KMS-11 (cell line): ENCODE measurements around the gene FIGLA.

ENCODE experiments used
- H2AFZ ChIP-seq: fragments of 200-600 bp; sonication (generic); 2 replicates; pipeline ENCODE4 v1.6.1; 2016; ENCODE audit warnings: antibody characterized with exemption, mixed run types, low read depth
- H3K27ac ChIP-seq: fragments of 200-600 bp; sonication (generic); 2 replicates; pipeline ENCODE4 v1.6.1; 2016; ENCODE audit warnings: mild to moderate bottlenecking, mixed run types
- H3K27me3 ChIP-seq: fragments of 200-600 bp; sonication (generic); 2 replicates; pipeline ENCODE4 v1.6.1; 2017; ENCODE audit warnings: mild to moderate bottlenecking, low read depth, mixed run types, moderate library complexity; ENCODE audit not compliant: insufficient read depth
- H3K36me3 ChIP-seq: fragments of 200-600 bp; sonication (generic); 2 replicates; pipeline ENCODE4 v1.6.1; 2017; ENCODE audit warnings: mild to moderate bottlenecking, mixed run types; ENCODE audit not compliant: insufficient read depth
- H3K4me1 ChIP-seq: fragments of 200-600 bp; sonication (generic); 2 replicates; pipeline ENCODE4 v1.6.1; 2016; ENCODE audit warnings: mild to moderate bottlenecking, low read depth, mixed run types; ENCODE audit not compliant: poor library complexity, severe bottlenecking
- H3K4me2 ChIP-seq: fragments of 200-600 bp; sonication (generic); 2 replicates; pipeline ENCODE4 v1.7.0; 2016; ENCODE audit warnings: mild to moderate bottlenecking, mixed run types
- H3K4me3 ChIP-seq: fragments of 200-600 bp; sonication (generic); IDR thresholded peaks from 2 replicates; pipeline ENCODE4 v1.6.1; 2017; ENCODE audit warnings: low read depth, low read length, mixed read lengths; ENCODE audit not compliant: insufficient read depth
- H3K79me2 ChIP-seq: fragments of 200-600 bp; sonication (generic); 2 replicates; pipeline ENCODE4 v1.6.1; 2016; ENCODE audit warnings: low read depth, mixed run types; ENCODE audit not compliant: insufficient read depth
- H3K9ac ChIP-seq: fragments of 200-600 bp; sonication (generic); 2 replicates; pipeline ENCODE4 v1.6.1; 2016; ENCODE audit warnings: mild to moderate bottlenecking, mixed run types
- H4K20me1 ChIP-seq: fragments of 200-600 bp; sonication (generic); 2 replicates; pipeline ENCODE4 v1.6.1; 2016; ENCODE audit warnings: mild to moderate bottlenecking, mixed run types; ENCODE audit not compliant: insufficient read depth
- CTCF ChIP-seq: fragments of 200-600 bp; sonication (generic); conservative IDR thresholded peaks from 2 replicates; pipeline ENCODE4 v1.6.1; 2017; ENCODE audit warnings: low read depth, mild to moderate bottlenecking, antibody characterized with exemption, low read length, moderate library complexity, mixed read lengths

Gene FIGLA

GRCh38 chr2:70752396-70752795 is 38.0 kb downstream of the FIGLA start:
- Histone ChIP-seq H3K9ac (no peak overlapping the region), H3K4me2 (no peak overlapping the region), H4K20me1 (no peaks in the 10 kb centered on the region), H3K4me1 (peaks cover 23% of the 10 kb centered on the region), H3K27ac (no peak overlapping the region), H3K4me3 (no peak overlapping the region), H2AFZ (no peak overlapping the region), H3K36me3 (no peaks in the 10 kb centered on the region), H3K79me2 (peaks cover 33% of the 10 kb centered on the region), H3K27me3 (no peaks in the 10 kb centered on the region)
- no peak for TF ChIP-seq CTCF

- H3K79me2 ChIP-seq = peaks cover 31% of the 10 kb centered on the region
- no peaks in the 10 kb centered on the region for H4K20me1 ChIP-seq
- no peak overlapping the region for H3K27ac ChIP-seq
- H3K27me3 ChIP-seq = no peaks in the 10 kb centered on the region
- no peak for TF ChIP-seq CTCF
- no peak overlapping the region for H3K9ac ChIP-seq
- H3K36me3 ChIP-seq = no peaks in the 10 kb centered on the region
- no peak overlapping the region for H3K4me2 ChIP-seq
- peaks cover 19% of the 10 kb centered on the region for H3K4me1 ChIP-seq
- no peak overlapping the region for H2AFZ ChIP-seq
- H3K4me3 ChIP-seq = no peak overlapping the region
These were observed 38.6 kb downstream of the FIGLA start for GRCh38 chr2:70751881-70752280.

- peaks cover 31% of the 10 kb centered on the region for H3K79me2 ChIP-seq
These were observed 40.1 kb downstream of the FIGLA start for GRCh38 chr2:70750320-70750719.

GRCh38 chr2:70748002-70748784 is 42.2 kb downstream of the FIGLA start:
- H3K4me2 ChIP-seq = no peak overlapping the region

More at GRCh38 chr2:70750320-70750719, 40.1 kb downstream of the FIGLA start:
- no peaks in the 10 kb centered on the region for H3K27me3 ChIP-seq
- no peak overlapping the region for H3K9ac ChIP-seq
- H2AFZ ChIP-seq = no peak overlapping the region
- no peak overlapping the region for H3K4me2 ChIP-seq
- no peak overlapping the region for H3K4me3 ChIP-seq
- no peaks in the 10 kb centered on the region for H4K20me1 ChIP-seq
- H3K36me3 ChIP-seq = no peaks in the 10 kb centered on the region
- no peak overlapping the region for H3K27ac ChIP-seq
- H3K4me1 ChIP-seq = peaks cover 12% of the 10 kb centered on the region
- no peak for TF ChIP-seq CTCF

More at GRCh38 chr2:70748002-70748784, 42.2 kb downstream of the FIGLA start:
- Histone ChIP-seq H3K79me2 (peaks cover 31% of the 10 kb centered on the region), H3K4me1 (peaks cover 12% of the 10 kb centered on the region), H3K4me3 (no peak overlapping the region), H3K36me3 (no peaks in the 10 kb centered on the region), H3K27ac (no peak overlapping the region), H2AFZ (no peak overlapping the region), H4K20me1 (no peaks in the 10 kb centered on the region), H3K27me3 (no peaks in the 10 kb centered on the region), H3K9ac (no peak overlapping the region)
- no peak for TF ChIP-seq CTCF
